Calu3 (cell line): ENCODE results near the gene ZNF527. TPM values are rescaled to one million over a fixed set of nuclear protein-coding genes. Genes with fewer than 3 reads are reported as not detected.
"Not testable (repeated sequence)": the region's sequence is repeated elsewhere in the genome, so short reads cannot be mapped to it uniquely, and the experiment has no call there.

Source experiments
- BruUV-seq: library from RNA; stranded (reverse); fragments of 400-500 nt; replicated peaks from 2 replicates; lab custom pipeline; 2021; lab: Mats Ljungman, UMichigan
- CTCF ChIA-PET: fragments of 300-600 bp; sonication (Branson Sonifier 250); formaldehyde crosslinking; loops from one replicate; lab custom pipeline; 2022; ENCODE audit warnings: antibody characterized with exemption; lab: Charles Lee
- DNase-seq: peaks from one replicate; pipeline ENCODE4 v3.0.0; 2022
- H3K27ac Mint-ChIP-seq: one replicate; pipeline ENCODE4 v1.8.0; 2022; ENCODE audit warnings: mixed read lengths; ENCODE audit not compliant: unreplicated experiment
- H3K27me3 Mint-ChIP-seq: one replicate; pipeline ENCODE4 v1.8.0; 2022; ENCODE audit warnings: mixed read lengths; ENCODE audit not compliant: unreplicated experiment
- H3K36me3 Mint-ChIP-seq: one replicate; pipeline ENCODE4 v1.8.0; 2022; ENCODE audit warnings: mild to moderate bottlenecking, moderate library complexity, mixed read lengths; ENCODE audit not compliant: insufficient read depth, unreplicated experiment
- H3K4me1 Mint-ChIP-seq: one replicate; pipeline ENCODE4 v1.8.0; 2022; ENCODE audit warnings: mild to moderate bottlenecking, low read depth, mixed read lengths; ENCODE audit not compliant: unreplicated experiment
- H3K4me3 Mint-ChIP-seq: one replicate; pipeline ENCODE4 v1.8.0; 2022; ENCODE audit warnings: mild to moderate bottlenecking, low read depth, moderate library complexity, mixed read lengths; ENCODE audit not compliant: unreplicated experiment
- H3K9me3 Mint-ChIP-seq: one replicate; pipeline ENCODE4 v1.8.0; 2022; ENCODE audit warnings: low read depth, mixed read lengths; ENCODE audit not compliant: unreplicated experiment
- CTCF ChIP-seq: fragments of 200-600 bp; IDR thresholded peaks from one replicate; pipeline ENCODE4 v1.8.0; 2022; ENCODE audit warnings: antibody characterized with exemption; ENCODE audit not compliant: unreplicated experiment
- intact Hi-C: fragments of 100-400 bp; cut with micrococcal nuclease; formaldehyde crosslinking; loops from one replicate; pipeline ENCODE4 v1.10.0; 2022; ENCODE audit not compliant: unreplicated experiment
- total RNA-seq: library from RNA; stranded (reverse); gene quantifications from 2 replicates; pipeline ENCODE4 v1.2.3, GENCODE V29; 2022

ZNF527 gene
- total RNA-seq, 1 experiment from 2014 or later, result 6.3 TPM

DNA sequence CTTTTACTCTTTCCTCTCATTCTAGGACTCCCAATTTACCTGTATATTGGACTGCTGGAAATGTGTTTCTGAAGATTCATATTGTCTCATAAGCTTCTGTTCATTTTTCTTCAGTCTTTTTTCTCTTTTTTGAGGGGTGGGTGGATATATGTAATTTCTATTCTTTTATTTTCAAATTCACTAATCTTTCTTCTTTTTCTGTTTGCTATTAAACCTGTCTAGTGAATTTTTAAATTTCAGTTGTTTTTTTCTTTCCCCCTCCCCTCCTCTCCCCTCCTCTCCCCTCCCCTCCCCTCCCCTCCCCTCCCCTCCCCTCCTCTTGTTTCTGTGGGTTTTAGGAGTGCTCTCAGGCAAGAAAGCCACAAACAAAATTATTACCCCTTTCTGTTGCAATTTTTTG, 16.9 kb upstream of the ZNF527 start:
- TF ChIP-seq CTCF, result no peak
- Mint-ChIP-seq H3K4me3 (no peak overlapping the region), H3K9me3 (peaks cover 24% of the 10 kb centered on the region), H3K27ac (no peak overlapping the region), H3K36me3 (peaks cover 24% of the 10 kb centered on the region), H3K27me3 (no peaks in the 10 kb centered on the region), H3K4me1 (no peaks in the 10 kb centered on the region)
- DNase-seq, result no peak
- no TSS peak for BruUV-seq
- CTCF ChIA-PET, result no interaction called here
- intact Hi-C loops, result no loop called here

GRCh38 chr19:37355901-37356300, 15.0 kb upstream of the ZNF527 start:
- no peak overlapping the region for H3K27ac Mint-ChIP-seq
- peaks cover 14% of the 10 kb centered on the region for H3K36me3 Mint-ChIP-seq
- H3K4me3 Mint-ChIP-seq, result no peak overlapping the region
- intact Hi-C loops, result no loop called here
- peaks cover 30% of the 10 kb centered on the region for H3K9me3 Mint-ChIP-seq
- DNase-seq, result no peak
- no peaks in the 10 kb centered on the region for H3K27me3 Mint-ChIP-seq
- BruUV-seq, result no TSS peak
- no peak for TF ChIP-seq CTCF
- no peaks in the 10 kb centered on the region for H3K4me1 Mint-ChIP-seq
- CTCF ChIA-PET, result no interaction called here

DNA sequence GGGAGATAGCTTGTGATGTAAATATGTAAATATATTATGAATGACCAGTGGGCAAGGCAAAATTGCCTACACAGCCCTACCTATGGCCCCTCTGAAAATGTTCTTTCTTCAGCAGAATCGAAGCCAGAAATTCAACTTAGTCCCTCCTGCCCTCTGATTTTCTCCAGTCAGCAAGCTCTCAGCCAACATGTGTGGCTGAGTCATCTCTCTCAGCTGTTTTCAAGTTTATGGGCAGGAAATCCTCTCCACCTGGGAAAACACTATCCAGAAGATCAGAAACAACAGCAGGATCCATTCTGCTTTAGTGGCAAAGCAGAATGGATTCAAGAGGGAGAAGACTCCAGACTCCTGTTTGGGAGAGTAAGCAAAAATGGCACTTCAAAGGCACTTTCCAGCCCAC, 8.9 kb upstream of the ZNF527 start:
- H3K4me1 Mint-ChIP-seq, result no peaks in the 10 kb centered on the region
- BruUV-seq, result no TSS peak
- intact Hi-C loops, result no loop called here
- H3K4me3 Mint-ChIP-seq, result no peak overlapping the region
- no peaks in the 10 kb centered on the region for H3K27me3 Mint-ChIP-seq
- H3K27ac Mint-ChIP-seq, result no peak overlapping the region
- DNase-seq, result no peak
- CTCF ChIA-PET, result no interaction called here
- no peak for TF ChIP-seq CTCF
- H3K9me3 Mint-ChIP-seq, result peaks cover 34% of the 10 kb centered on the region
- peaks cover 24% of the 10 kb centered on the region for H3K36me3 Mint-ChIP-seq

DNA sequence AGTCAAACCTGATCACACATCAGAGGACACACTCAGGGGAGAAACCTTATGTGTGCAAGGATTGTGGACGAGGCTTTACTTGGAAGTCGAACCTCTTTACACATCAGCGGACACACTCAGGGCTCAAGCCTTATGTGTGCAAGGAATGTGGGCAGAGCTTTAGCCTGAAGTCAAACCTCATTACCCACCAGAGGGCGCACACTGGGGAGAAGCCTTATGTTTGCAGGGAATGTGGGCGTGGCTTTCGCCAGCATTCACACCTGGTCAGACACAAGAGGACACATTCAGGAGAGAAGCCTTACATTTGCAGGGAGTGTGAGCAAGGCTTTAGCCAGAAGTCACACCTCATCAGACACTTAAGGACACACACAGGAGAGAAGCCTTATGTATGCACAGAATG, 8.2 kb upstream of the ZNF527 start:
- intact Hi-C loops, result no loop called here
- CTCF ChIA-PET, result no interaction called here
- Mint-ChIP-seq H3K27me3 (no peaks in the 10 kb centered on the region), H3K4me1 (no peaks in the 10 kb centered on the region), H3K9me3 (peaks cover 33% of the 10 kb centered on the region), H3K4me3 (no peak overlapping the region), H3K27ac (no peak overlapping the region), H3K36me3 (peaks cover 22% of the 10 kb centered on the region)
- DNase-seq, result no peak
- no TSS peak for BruUV-seq
- TF ChIP-seq CTCF, result no peak

DNA sequence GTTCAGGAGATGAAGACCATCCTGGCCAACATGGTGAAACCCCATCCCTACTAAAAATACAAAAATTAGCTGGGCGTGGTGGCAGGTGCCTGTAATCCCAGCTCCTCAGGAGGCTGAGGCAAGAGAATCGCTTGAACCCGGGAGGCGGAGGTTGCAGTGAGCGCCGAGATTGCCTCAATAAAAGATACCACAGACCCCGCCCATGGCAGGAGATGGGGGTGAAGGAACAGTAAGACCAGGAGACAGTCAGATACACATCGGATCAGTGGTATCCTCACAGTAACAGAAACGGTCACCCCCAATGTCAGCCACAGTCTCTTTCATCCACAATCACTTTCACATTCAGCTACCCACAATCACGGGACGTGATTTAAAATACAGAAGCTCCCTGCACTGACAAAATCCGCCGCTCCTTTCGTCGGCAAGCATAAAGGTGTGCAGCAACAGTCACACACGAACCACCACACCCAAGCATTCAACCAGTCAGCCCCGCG, 466 bp upstream of the ZNF527 start:
- H3K4me1 Mint-ChIP-seq, BruUV-seq, H3K9me3 Mint-ChIP-seq, intact Hi-C loops, H3K27me3 Mint-ChIP-seq: not testable (repeated sequence)
- Mint-ChIP-seq H3K36me3 (peaks cover 17% of the 10 kb centered on the region), H3K4me3 (peak overlapping the region; percentile 94), H3K27ac (peak overlapping the region; percentile 80)
- peak; percentile 10 for DNase-seq
- CTCF ChIA-PET, result interaction anchor here (0.5 to 1.4 kb wide), 5 partner anchors 36 to 970 kb away, joined by 3 to 4 read pairs (median 3); partner anchors contain the start of gene ZNF573
